ENCODE data around the gene ZBTB12. TPM values are rescaled to one million over a fixed set of nuclear protein-coding genes. Genes with fewer than 3 reads are reported as not detected.

Gene ZBTB12
- total and polyA plus RNA-seq, 2 of the 13 experiments (the other 11 are each of a cell fraction or from before 2014, with no cell fraction given), result 4.8 to 6.0 TPM

DNA sequence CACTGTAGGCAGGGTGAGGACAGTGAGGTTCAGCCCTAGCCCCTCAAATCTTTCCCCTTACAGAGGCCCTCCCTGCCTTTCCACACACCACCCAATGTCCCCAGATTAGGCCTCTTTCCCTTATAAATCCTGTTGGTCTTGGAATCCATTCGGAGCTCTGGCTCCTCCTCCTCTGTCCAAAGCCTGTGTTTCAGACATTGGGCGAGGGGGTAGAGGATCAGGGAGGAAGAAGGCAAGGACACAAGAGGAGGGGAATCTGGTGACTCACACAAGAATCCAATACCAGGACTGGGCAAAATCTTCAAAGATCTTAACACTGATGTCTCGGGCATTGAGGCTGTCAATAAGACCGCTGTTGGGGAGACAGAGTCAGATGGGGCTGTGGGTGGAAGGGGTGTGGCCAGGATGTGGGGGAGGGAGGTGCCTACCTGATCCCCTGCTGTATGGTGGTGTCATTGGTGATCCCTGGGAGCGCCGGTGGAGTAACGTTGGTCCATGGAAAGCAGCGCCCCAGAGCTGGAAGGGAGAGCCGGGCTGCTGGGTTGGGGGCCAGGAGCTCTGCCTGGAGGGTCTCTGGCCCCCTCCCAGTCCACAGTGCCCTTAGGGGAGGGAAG lies 30.7 kb downstream of the ZBTB12 start (continued):
- TF ChIP-seq GABPB1 (CRISPR knock-in tag; IDR thresholded peaks at IDR 0.05), result 0 out of 2 replicates have a peak, but pooled peaks have one; percentile 14
- no peak for TF ChIP-seq ZC3H13 (CRISPR knock-in tag; IDR thresholded peaks at IDR 0.05)
- no peak for TF ChIP-seq ZNF567 (CRISPR knock-in tag; IDR thresholded peaks at IDR 0.05; ENCODE audit: borderline replicate concordance)
- TF ChIP-seq CCAR2 (optimal IDR thresholded peaks at IDR 0.05; ENCODE audit: low read depth, low read length), result no peak
- TF ChIP-seq ZNF350 (CRISPR knock-in tag; IDR thresholded peaks at IDR 0.05; ENCODE audit: borderline replicate concordance, low read depth), result peak; percentile 23; the same call in 1 of the 2 replicates
- TF ChIP-seq, protein P1, sequence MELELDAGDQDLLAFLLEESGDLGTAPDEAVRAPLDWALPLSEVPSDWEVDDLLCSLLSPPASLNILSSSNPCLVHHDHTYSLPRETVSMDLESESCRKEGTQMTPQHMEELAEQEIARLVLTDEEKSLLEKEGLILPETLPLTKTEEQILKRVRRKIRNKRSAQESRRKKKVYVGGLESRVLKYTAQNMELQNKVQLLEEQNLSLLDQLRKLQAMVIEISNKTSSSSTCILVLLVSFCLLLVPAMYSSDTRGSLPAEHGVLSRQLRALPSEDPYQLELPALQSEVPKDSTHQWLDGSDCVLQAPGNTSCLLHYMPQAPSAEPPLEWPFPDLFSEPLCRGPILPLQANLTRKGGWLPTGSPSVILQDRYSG (CRISPR knock-in tag; IDR thresholded peaks at IDR 0.05), result no peak
- TF ChIP-seq KDM5B (CRISPR knock-in tag; IDR thresholded peaks at IDR 0.05; ENCODE audit: borderline replicate concordance), result no peak
- TF ChIP-seq, protein P2, sequence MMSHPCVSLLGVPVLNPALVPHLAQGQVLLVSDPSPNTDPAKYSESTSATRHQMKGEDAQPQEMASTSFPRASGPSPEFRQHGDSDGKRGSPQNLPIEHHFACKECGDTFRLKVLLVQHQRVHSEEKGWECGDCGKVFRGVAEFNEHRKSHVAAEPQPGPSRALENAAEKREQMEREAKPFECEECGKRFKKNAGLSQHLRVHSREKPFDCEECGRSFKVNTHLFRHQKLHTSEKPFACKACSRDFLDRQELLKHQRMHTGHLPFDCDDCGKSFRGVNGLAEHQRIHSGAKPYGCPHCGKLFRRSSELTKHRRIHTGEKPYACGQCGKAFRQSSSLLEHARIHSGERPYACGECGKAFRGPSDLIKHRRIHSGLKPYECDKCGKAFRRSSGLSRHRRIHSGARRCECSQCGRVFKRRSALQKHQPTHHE (CRISPR knock-in tag; IDR thresholded peaks at IDR 0.05; ENCODE audit: borderline replicate concordance), result no peak
- TF ChIP-seq ZNF687 (CRISPR knock-in tag; IDR thresholded peaks at IDR 0.05), result no peak; the same call in 1 of the 2 replicates
- no peak for TF ChIP-seq SUZ12 (IDR thresholded peaks at IDR 0.05; ENCODE audit: low read depth, low read length)
- peak; percentile 44 for TF ChIP-seq XRCC5 (optimal IDR thresholded peaks at IDR 0.05; ENCODE audit: low read length)
- TF ChIP-seq ZNF329 (CRISPR knock-in tag; IDR thresholded peaks at IDR 0.05; ENCODE audit: low read depth), result no peak
- TF ChIP-seq, protein P3, sequence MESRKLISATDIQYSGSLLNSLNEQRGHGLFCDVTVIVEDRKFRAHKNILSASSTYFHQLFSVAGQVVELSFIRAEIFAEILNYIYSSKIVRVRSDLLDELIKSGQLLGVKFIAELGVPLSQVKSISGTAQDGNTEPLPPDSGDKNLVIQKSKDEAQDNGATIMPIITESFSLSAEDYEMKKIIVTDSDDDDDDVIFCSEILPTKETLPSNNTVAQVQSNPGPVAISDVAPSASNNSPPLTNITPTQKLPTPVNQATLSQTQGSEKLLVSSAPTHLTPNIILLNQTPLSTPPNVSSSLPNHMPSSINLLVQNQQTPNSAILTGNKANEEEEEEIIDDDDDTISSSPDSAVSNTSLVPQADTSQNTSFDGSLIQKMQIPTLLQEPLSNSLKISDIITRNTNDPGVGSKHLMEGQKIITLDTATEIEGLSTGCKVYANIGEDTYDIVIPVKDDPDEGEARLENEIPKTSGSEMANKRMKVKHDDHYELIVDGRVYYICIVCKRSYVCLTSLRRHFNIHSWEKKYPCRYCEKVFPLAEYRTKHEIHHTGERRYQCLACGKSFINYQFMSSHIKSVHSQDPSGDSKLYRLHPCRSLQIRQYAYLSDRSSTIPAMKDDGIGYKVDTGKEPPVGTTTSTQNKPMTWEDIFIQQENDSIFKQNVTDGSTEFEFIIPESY (CRISPR knock-in tag; IDR thresholded peaks at IDR 0.05), result no peak

Measured in HepG2 (cell line).